Peyer's patch (tissue), 4 donors: Measurements from ENCODE around the gene CD274. TPM values are rescaled to one million over a fixed set of nuclear protein-coding genes. Genes with fewer than 3 reads are reported as not detected.

Source experiments
- DNase-seq, 3 donors: peaks; one replicate each; pipeline ENCODE4 v3.0.0-alpha.2; 2017 to 2019
- H3K27ac ChIP-seq, 4 donors: fragments of 200-600 bp; sonication (generic); one replicate each; pipeline ENCODE4 v1.5.1; 2016 to 2019
- H3K27me3 ChIP-seq, 2 donors: fragments of 200-600 bp; sonication (generic); one replicate each; pipeline ENCODE4 v1.5.1; 2019
- H3K36me3 ChIP-seq, 3 donors: fragments of 200-600 bp; sonication (generic); one replicate each; pipeline ENCODE4 v1.5.1; 2016 to 2019
- H3K4me1 ChIP-seq, 4 donors: fragments of 200-600 bp; sonication (generic); one replicate each; pipeline ENCODE4 v1.5.1; 2016 to 2019
- H3K4me3 ChIP-seq, 4 donors: fragments of 200-600 bp; sonication (generic); 1 replicate in 3 of 4; 2 replicates in 1 of 4; pipeline ENCODE4 v1.5.1; 2016 to 2019; ENCODE audit warnings: mild to moderate bottlenecking in 1 of 4
- H3K9me3 ChIP-seq, 4 donors: fragments of 200-600 bp; sonication (generic); one replicate each; pipeline ENCODE4 v1.5.1; 2016 to 2019; ENCODE audit warnings: mild to moderate bottlenecking in 1 of 4
- POLR2A ChIP-seq, 2 donors: fragments of 450-650 bp; IDR thresholded peaks; one replicate each; pipeline ENCODE4 v1.5.1; 2017; ENCODE audit warnings: antibody characterized with exemption in 2 of 2, mild to moderate bottlenecking in 2 of 2, moderate library complexity in 2 of 2
- total RNA-seq, 4 donors: library from RNA; depleted of rRNA; stranded (reverse); fragments of >200 nt; gene quantifications; one replicate each; pipeline ENCODE4 v1.1.0, GENCODE V29; 2016
- TF ChIP-seq, protein P1 (sequence below), 6 experiments: fragments of 450-650 bp in 4 of 6; fragments of 200-600 bp in 2 of 6; sonication (generic) in 1 of 6; IDR thresholded peaks; one replicate each; pipeline ENCODE4 v1.5.1; 2017 to 2019; ENCODE audit warnings: antibody characterized with exemption in 6 of 6, mild to moderate bottlenecking in 3 of 6, moderate library complexity in 1 of 6

The CD274 gene
- total RNA-seq, 4 donors from 2014 or later = 1.7 to 6.2 (median 3.4) TPM

DNA sequence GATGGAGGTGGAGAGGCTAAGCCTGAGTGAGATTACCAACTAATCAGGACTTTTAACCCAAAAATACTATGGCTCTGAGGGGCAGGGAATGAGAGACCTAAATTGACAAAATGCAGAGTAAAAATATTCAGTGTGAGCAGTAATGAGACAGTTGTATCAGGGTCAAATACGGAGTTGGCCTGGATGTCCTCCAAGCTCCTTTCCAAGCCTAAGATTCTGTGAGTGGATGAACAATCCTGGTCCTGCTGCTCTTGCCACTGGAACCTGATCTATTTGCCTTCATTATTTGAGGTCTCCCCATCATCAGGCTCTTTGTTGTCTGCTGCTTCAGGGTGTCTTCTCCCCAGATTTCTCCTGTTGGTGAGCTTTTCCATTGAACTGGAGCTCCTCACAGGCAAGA is 61.1 kb downstream of the CD274 start:
- peak overlapping the region in 1 of 4 donors; percentile 64 for H3K27ac ChIP-seq
- no peaks in the 10 kb centered on the region for H3K4me1 ChIP-seq
- H3K9me3 ChIP-seq = no peaks in the 10 kb centered on the region
- no peak for TF ChIP-seq POLR2A (IDR thresholded peaks at IDR 0.05)
- TF ChIP-seq, protein P1, sequence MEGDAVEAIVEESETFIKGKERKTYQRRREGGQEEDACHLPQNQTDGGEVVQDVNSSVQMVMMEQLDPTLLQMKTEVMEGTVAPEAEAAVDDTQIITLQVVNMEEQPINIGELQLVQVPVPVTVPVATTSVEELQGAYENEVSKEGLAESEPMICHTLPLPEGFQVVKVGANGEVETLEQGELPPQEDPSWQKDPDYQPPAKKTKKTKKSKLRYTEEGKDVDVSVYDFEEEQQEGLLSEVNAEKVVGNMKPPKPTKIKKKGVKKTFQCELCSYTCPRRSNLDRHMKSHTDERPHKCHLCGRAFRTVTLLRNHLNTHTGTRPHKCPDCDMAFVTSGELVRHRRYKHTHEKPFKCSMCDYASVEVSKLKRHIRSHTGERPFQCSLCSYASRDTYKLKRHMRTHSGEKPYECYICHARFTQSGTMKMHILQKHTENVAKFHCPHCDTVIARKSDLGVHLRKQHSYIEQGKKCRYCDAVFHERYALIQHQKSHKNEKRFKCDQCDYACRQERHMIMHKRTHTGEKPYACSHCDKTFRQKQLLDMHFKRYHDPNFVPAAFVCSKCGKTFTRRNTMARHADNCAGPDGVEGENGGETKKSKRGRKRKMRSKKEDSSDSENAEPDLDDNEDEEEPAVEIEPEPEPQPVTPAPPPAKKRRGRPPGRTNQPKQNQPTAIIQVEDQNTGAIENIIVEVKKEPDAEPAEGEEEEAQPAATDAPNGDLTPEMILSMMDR (IDR thresholded peaks at IDR 0.05) = no peak
- no peaks in the 10 kb centered on the region for H3K27me3 ChIP-seq
- no peak for DNase-seq
- H3K36me3 ChIP-seq = no peaks in the 10 kb centered on the region
- no peak overlapping the region for H3K4me3 ChIP-seq

DNA sequence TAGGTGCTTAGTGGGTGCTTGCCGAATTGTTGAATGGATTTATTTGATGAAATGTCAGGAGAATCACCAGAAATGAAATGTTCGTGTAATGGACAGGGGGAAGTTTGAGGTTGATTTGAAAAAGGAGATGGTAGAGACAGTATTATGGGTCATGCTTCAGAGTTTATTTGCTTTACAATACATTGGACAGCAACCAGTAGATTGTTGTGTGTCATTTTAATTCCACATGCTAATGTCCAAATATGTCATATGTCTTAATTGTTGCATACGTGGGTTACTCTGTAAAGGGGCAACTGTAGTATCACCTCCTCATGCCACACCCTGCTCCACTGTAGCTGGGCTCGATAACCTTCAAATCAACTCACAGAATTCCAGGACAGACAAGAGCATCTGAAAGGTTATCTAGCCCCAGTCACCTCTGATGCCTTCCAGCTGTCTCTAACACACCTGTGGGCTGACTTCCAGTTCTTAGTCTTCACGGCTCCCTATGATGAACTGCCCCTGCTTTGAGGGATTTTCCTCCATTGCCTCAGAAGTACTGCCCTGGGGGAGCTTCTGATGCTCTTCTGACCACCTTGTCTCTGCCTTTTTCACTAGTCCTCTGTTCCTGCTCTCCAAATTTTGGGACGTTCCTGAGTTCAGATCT is 61.7 kb downstream of the CD274 start:
- TF ChIP-seq, protein P1 (IDR thresholded peaks at IDR 0.05) = no peak
- no peak for TF ChIP-seq POLR2A (IDR thresholded peaks at IDR 0.05)
- H3K9me3 ChIP-seq = no peaks in the 10 kb centered on the region
- no peak overlapping the region for H3K27ac ChIP-seq
- no peaks in the 10 kb centered on the region for H3K4me1 ChIP-seq
- H3K36me3 ChIP-seq = no peaks in the 10 kb centered on the region
- DNase-seq = no peak
- no peaks in the 10 kb centered on the region for H3K27me3 ChIP-seq
- no peak overlapping the region for H3K4me3 ChIP-seq

DNA sequence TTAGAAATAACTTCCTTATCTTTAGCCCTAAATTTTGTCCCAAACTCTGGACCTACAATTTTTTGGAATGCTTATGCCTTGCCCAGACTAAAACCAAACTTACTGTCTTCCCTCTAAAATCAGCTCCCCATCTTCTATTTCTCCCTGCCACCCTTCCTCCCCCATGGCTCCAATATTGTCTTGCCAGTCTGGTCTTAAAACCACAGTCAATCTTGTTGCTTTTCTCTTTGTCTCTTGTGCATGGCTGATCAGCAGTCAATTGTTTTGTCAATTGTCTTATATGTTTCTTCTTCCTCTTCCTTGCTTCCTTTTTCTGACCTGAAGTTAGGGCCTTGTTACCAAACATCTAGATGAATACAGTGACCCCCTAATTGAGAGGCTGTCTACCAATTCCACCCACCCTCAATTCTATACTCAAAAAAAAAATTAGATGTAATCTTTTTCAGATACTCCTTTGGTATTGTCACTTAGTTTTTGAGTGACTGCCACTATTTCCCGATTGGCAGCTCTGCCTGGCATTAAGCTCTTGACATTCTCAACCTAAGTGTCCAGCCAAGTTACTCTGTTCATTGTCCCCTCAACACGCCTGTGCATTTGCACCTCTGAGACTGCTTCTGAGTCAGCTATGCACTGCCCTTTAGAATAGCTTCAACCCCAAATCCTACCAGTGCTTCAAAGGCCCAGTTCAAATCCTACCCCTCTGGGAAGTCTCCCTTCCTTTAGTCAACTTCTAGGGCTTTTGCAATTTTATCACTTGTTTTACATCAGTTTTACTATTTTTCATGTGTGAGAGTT is 62.5 kb downstream of the CD274 start:
- H3K27me3 ChIP-seq = no peaks in the 10 kb centered on the region
- no peaks in the 10 kb centered on the region for H3K9me3 ChIP-seq
- no peak for DNase-seq
- no peak for TF ChIP-seq POLR2A (IDR thresholded peaks at IDR 0.05)
- TF ChIP-seq, protein P1 (IDR thresholded peaks at IDR 0.05) = no peak
- H3K4me1 ChIP-seq = no peaks in the 10 kb centered on the region
- no peak overlapping the region for H3K27ac ChIP-seq
- no peaks in the 10 kb centered on the region for H3K36me3 ChIP-seq
- H3K4me3 ChIP-seq = no peak overlapping the region

- H3K27me3 ChIP-seq = no peaks in the 10 kb centered on the region
- TF ChIP-seq, protein P1 (IDR thresholded peaks at IDR 0.05) = no peak
- TF ChIP-seq POLR2A (IDR thresholded peaks at IDR 0.05) = no peak
- H3K27ac ChIP-seq = peak overlapping the region in 1 of 4 donors; percentile 19
- no peaks in the 10 kb centered on the region for H3K36me3 ChIP-seq
- H3K4me3 ChIP-seq = no peak overlapping the region
- no peaks in the 10 kb centered on the region for H3K9me3 ChIP-seq
- no peak for DNase-seq
- no peaks in the 10 kb centered on the region for H3K4me1 ChIP-seq
These were observed 63.7 kb downstream of the CD274 start for GRCh38 chr9:5513966-5514616.

DNA sequence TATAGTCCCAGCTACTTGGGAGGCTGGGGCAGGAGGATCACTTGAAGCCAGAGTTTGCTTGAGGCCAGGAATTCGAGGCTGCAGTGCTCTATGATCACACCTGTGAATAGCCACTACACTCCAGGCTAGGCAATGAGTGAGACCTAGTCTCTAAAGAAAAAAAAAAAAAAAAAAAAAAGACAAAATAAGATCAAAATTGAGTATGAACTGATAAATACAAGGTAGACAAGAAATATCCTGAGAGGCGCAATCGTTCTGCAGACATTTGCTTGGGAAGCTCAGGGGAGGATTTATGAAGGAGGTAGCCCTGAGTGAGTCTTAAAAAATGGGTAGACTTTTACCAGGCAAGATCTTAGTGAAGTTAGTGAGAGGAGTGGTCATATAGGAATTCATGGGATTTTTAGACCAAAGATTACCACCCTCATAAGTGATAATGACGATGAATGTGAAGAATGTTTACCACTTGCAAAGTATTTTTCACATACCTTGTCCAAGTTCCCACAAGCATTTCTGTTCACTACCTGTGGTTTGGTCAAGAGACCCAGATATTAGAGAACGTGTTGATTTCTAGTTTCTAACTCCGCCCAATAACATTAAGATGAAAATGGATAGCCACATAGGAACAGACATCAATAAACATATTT is 64.4 kb downstream of the CD274 start:
- no peaks in the 10 kb centered on the region for H3K9me3 ChIP-seq
- H3K4me3 ChIP-seq = no peak overlapping the region
- no peaks in the 10 kb centered on the region for H3K27me3 ChIP-seq
- no peaks in the 10 kb centered on the region for H3K4me1 ChIP-seq
- no peaks in the 10 kb centered on the region for H3K36me3 ChIP-seq
- no peak for DNase-seq
- no peak overlapping the region for H3K27ac ChIP-seq
- no peak for TF ChIP-seq POLR2A (IDR thresholded peaks at IDR 0.05)
- TF ChIP-seq, protein P1 (IDR thresholded peaks at IDR 0.05) = no peak
